Thyroid gland (tissue), 4 donors: ENCODE results near the gene COL25A1. TPM values are rescaled to one million over a fixed set of nuclear protein-coding genes. Genes with fewer than 3 reads are reported as not detected.
"Not testable (repeated sequence)": the region's sequence is repeated elsewhere in the genome, so short reads cannot be mapped to it uniquely, and the experiment has no call there.

ENCODE experiments used
- DNase-seq, 2 donors: peaks; one replicate each; pipeline ENCODE4 v3.0.0-alpha.2; 2019
- H3K27ac ChIP-seq, 3 donors: fragments of 200-600 bp; sonication (generic); 1 replicate in 2 of 3; 2 replicates in 1 of 3; pipeline ENCODE4 v1.5.1; 2016 to 2019; ENCODE audit warnings: mild to moderate bottlenecking in 1 of 3, moderate library complexity in 1 of 3
- H3K27me3 ChIP-seq: fragments of 200-600 bp; sonication (generic); one replicate; pipeline ENCODE4 v1.5.1; 2019
- H3K36me3 ChIP-seq, 2 donors: fragments of 200-600 bp; sonication (generic); one replicate each; pipeline ENCODE4 v1.5.1; 2016 to 2019
- H3K4me1 ChIP-seq, 2 donors: fragments of 200-600 bp; sonication (generic); one replicate each; pipeline ENCODE4 v1.5.1; 2017 to 2019
- H3K4me3 ChIP-seq, 3 donors: fragments of 200-600 bp; sonication (generic); replicated peaks in 1 of 3; 1 replicate in 2 of 3; 2 replicates in 1 of 3; pipeline ENCODE4 v1.5.1; 2016; ENCODE audit warnings: mild to moderate bottlenecking in 1 of 3
- H3K9me3 ChIP-seq: fragments of 200-600 bp; sonication (generic); one replicate; pipeline ENCODE4 v1.5.1; 2017
- POLR2A ChIP-seq, 2 donors: fragments of 450-650 bp; IDR thresholded peaks; one replicate each; pipeline ENCODE4 v1.6.1; 2017; ENCODE audit warnings: antibody characterized with exemption in 2 of 2, mild to moderate bottlenecking in 2 of 2, moderate library complexity in 1 of 2
- WGBS, 2 donors: methylation state at CpG; one replicate each; pipeline ENCODE4 v1.1.5; 2017; 5-methylcytosine and 5-hydroxymethylcytosine counted together
- intact Hi-C: fragments of 100-400 bp; cut with DNase I; formaldehyde crosslinking; loops from one replicate; pipeline ENCODE4 v1.15.1; 2023
- total RNA-seq, 4 donors: library from RNA; depleted of rRNA; stranded (reverse); fragments of >200 nt; gene quantifications; one replicate each; pipeline ENCODE4 v1.2.3, GENCODE V29; 2016
- TF ChIP-seq, protein P1 (sequence below), 6 experiments: fragments of 200-600 bp in 3 of 6; fragments of 450-650 bp in 3 of 6; sonication (generic) in 3 of 6; IDR thresholded peaks; one replicate each; pipeline ENCODE4 v1.5.1; 2016 to 2019; ENCODE audit warnings: antibody characterized with exemption in 6 of 6, mild to moderate bottlenecking in 2 of 6, inconsistent platforms in 1 of 6, moderate library complexity in 1 of 6

The COL25A1 gene
- total RNA-seq, 4 donors from 2014 or later: 5.5 to 21.0 (median 7.1) TPM

DNA sequence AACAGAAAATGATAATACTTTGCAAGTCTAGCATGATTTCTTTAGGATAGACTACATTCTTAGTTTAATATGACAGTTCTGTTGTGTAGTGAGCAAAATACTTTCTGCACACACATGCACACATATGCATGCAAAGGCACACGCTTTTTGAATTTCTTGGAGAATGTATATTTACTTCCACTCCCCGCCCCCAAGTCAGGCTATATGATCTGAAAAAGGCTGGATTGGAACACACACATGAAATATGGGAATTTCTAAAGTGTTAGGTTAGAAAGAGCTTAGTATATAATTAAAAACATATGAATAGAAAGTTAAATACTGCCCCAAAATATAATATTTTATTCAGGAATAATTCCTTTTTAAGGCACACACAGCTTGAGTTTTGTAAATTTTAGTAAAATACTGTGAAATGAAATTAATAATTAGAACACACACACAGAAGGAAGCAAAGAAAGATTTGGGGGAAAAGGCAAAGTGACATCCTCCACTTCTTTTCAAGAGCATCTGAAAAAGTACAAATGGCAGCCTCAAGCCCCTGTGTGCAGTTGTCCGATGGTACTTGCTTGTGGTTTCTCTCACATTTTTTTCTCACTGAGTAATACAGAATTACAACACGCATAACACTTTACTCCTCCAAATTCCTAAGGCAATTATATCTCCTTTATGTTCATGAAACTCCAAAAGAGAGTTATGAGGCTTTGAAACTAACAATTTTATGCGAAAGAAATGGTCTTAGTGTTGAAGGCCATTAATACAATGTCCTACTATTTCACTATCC lies 310.7 kb downstream of the COL25A1 start:
- intact Hi-C loops: no loop called here
- Histone ChIP-seq H3K9me3 (no peaks in the 10 kb centered on the region), H3K27ac (no peak overlapping the region), H3K36me3 (no peaks in the 10 kb centered on the region), H3K27me3 (no peaks in the 10 kb centered on the region), H3K4me1 (no peaks in the 10 kb centered on the region), H3K4me3 (no peak overlapping the region)
- TF ChIP-seq, protein P1, sequence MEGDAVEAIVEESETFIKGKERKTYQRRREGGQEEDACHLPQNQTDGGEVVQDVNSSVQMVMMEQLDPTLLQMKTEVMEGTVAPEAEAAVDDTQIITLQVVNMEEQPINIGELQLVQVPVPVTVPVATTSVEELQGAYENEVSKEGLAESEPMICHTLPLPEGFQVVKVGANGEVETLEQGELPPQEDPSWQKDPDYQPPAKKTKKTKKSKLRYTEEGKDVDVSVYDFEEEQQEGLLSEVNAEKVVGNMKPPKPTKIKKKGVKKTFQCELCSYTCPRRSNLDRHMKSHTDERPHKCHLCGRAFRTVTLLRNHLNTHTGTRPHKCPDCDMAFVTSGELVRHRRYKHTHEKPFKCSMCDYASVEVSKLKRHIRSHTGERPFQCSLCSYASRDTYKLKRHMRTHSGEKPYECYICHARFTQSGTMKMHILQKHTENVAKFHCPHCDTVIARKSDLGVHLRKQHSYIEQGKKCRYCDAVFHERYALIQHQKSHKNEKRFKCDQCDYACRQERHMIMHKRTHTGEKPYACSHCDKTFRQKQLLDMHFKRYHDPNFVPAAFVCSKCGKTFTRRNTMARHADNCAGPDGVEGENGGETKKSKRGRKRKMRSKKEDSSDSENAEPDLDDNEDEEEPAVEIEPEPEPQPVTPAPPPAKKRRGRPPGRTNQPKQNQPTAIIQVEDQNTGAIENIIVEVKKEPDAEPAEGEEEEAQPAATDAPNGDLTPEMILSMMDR (IDR thresholded peaks at IDR 0.05): no peak
- no peak for TF ChIP-seq POLR2A (IDR thresholded peaks at IDR 0.05)
- DNase-seq: no peak
- 91 to 92% methylated on average over 5 of the region's 5 CpGs for WGBS, 2 donors

DNA sequence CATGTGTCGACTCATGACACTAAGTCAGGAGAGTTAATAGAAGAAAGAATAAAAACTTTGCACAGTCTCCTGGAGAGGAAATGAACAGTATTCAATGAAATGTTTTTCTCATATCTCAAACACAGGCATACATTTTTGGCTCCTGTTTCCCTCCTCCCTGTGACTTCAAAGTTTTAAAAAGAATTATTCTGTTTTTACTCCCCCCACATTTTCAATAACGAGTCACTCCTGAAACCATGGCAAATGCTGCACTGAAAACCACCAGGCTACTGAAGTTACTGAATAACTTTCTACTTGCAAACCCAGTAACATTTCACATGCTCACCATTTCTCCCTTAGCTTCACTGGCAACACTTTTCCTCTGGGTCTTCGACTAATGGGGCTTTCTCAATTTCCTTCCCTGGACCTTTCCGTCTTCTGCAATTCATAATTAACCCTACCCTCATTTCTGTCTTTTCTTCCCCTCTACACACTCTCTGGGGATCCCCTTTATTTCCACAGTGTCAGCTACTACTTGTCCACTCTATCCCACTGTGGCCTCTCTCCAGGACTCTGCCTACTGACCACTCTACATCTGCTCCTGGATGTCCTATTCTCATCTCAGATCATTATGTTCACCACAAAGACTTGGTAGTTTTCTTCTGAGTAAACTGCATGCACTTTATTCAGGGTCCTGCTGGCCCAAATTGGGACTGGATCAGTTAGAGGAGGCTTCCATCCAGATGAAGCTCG lies 313.8 kb downstream of the COL25A1 start:
- DNase-seq: no peak
- intact Hi-C loops: no loop called here
- H3K36me3 ChIP-seq: no peaks in the 10 kb centered on the region
- H3K9me3 ChIP-seq: no peaks in the 10 kb centered on the region
- no peak overlapping the region for H3K27ac ChIP-seq
- no peaks in the 10 kb centered on the region for H3K4me1 ChIP-seq
- no peak overlapping the region for H3K4me3 ChIP-seq
- no peak for TF ChIP-seq POLR2A (IDR thresholded peaks at IDR 0.05)
- TF ChIP-seq, protein P1 (IDR thresholded peaks at IDR 0.05): no peak
- 83 to 86% methylated on average over 5 of the region's 5 CpGs for WGBS, 2 donors
- no peaks in the 10 kb centered on the region for H3K27me3 ChIP-seq

DNA sequence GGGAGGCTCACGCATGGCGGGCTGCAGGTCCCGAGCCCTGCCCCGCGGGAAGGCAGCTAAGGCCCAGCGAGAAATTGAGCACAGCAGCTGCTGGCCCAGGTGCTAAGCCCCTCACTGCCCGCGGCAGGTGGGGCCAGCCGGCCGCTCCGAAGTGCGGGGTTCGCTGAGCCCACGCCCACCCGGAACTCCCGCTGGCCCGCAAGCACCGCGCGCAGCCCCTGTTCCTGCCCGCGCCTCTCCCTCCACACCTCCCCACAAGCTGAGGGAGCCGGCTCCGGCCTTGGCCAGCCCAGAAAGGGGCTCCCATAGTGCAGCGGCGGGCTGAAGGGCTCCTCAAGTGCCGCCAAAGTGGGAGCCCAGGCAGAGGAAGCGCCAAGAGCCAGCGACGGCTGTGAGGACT lies 318.0 kb downstream of the COL25A1 start:
- DNase-seq, H3K36me3 ChIP-seq, H3K9me3 ChIP-seq, H3K27me3 ChIP-seq, H3K4me1 ChIP-seq, H3K27ac ChIP-seq, intact Hi-C loops, H3K4me3 ChIP-seq: not testable (repeated sequence)
- WGBS, 2 donors: 98 to 99% methylated on average over 8 to 9 of the region's 30 CpGs

DNA sequence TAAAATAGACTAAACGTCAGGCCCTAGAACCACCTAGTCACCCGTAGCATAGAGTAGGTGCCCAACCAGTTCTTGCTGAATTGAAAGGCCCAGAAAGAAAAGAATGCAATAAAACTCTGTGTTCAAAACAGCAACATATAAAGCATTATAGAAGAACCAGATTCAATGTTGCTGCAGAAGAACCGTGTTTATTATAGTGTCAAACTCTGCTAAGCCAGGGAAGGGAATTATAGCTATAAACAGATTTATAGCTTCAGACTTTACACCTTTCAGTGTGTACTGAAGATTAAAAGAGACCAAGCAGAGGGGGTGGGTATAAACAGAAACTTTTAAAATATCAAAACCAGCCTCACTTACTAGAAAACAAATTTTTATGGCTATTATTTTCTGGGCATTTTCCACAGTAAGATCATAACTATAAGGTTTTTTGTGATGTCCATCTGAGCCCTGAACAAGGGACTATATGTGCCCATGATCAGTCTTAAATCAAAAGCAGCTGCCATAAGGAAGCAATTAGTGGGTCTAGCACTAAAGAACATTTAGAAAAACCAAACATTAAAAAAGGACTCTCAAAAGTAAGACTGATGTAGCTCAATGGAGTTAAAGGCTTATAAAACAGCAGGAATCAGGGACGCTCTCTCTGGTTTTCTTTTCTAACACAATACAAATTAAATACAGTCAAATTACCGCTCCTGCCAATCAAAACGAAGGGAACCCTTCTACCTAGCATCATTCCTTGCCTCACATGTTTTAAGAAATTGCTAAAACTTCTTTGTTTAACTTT lies 319.9 kb downstream of the COL25A1 start:
- intact Hi-C loops: no loop called here
- Histone ChIP-seq H3K27ac (no peak overlapping the region), H3K9me3 (no peaks in the 10 kb centered on the region), H3K27me3 (no peaks in the 10 kb centered on the region), H3K36me3 (no peaks in the 10 kb centered on the region), H3K4me3 (no peak overlapping the region), H3K4me1 (no peaks in the 10 kb centered on the region)
- no peak for DNase-seq
- TF ChIP-seq, protein P1 (IDR thresholded peaks at IDR 0.05): no peak
- 87 to 88% methylated on average over 6 of the region's 6 CpGs for WGBS, 2 donors

DNA sequence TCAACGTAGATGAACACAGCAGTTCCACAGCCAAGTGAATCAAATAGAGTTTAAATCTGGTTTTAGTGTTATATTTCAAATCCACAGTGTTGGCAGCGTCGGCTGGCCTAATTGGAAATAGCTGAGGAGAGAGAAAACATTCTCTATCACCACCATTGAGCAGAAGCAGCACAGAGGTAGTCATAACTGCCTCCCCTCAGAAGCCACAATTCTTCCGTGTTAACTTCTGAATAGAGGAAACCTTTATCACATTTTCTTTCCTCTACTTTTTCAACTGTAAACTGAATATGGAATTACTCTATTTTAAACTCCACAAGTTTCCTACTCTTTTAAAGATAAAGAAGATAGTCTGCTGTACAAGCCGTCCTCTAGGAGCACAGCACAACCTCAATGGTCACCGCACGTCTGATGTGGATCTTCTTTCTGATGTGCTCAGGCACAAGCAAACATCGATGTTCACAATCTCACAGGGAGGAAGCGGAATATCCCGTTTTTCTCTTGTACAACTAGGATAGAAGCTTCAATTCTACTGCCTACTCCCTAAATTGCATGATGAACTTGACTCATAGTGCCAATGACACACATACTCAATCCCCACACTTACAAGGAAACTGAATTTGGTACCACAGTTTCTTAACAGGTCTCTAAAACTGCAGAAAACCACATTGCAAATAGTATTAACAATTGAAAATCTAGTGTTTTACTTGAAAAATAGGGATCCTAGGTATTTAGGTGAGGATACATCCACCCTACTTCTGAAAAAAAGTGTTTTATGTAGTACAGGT lies 321.8 kb downstream of the COL25A1 start:
- Histone ChIP-seq H3K27me3 (no peaks in the 10 kb centered on the region), H3K4me3 (no peak overlapping the region), H3K9me3 (no peaks in the 10 kb centered on the region), H3K27ac (no peak overlapping the region), H3K4me1 (no peaks in the 10 kb centered on the region), H3K36me3 (no peaks in the 10 kb centered on the region)
- no peak for DNase-seq
- intact Hi-C loops: no loop called here
- 88 to 93% methylated on average over 10 of the region's 10 CpGs for WGBS, 2 donors
- no peak for TF ChIP-seq POLR2A (IDR thresholded peaks at IDR 0.05)
- TF ChIP-seq, protein P1 (IDR thresholded peaks at IDR 0.05): no peak
